ENCODE measurements around the gene ELN.

- no peak for TF ChIP-seq POLR2A (IDR thresholded peaks at IDR 0.05; ENCODE audit: extremely low read depth, insufficient read length)
- TF ChIP-seq CTCF (IDR thresholded peaks at IDR 0.05; ENCODE audit: low read depth, low read length) = no peak
These were observed 25.7 kb downstream of the ELN start for GRCh38 chr7:74053589-74054186.
